Ovary (tissue), 9 donors: ENCODE data around the gene PARP9. TPM values are rescaled to one million over a fixed set of nuclear protein-coding genes. Genes with fewer than 3 reads are reported as not detected.

Source experiments
- DNase-seq, 5 donors: peaks; one replicate each; pipeline ENCODE4 v3.0.0-alpha.2; 2019 to 2020
- H3K27ac ChIP-seq, 2 donors: fragments of 200-600 bp; one replicate each; pipeline versions ENCODE4 v1.5.1 to v1.8.0; 2019 to 2022
- H3K27me3 ChIP-seq: fragments of 200-600 bp; one replicate; pipeline ENCODE4 v1.8.0; 2022
- H3K36me3 ChIP-seq: fragments of 200-600 bp; sonication (generic); one replicate; pipeline ENCODE4 v1.5.1; 2019
- H3K4me1 ChIP-seq: one replicate; pipeline ENCODE4 v1.8.1; 2013; ENCODE audit warnings: mild to moderate bottlenecking, moderate library complexity; ENCODE audit not compliant: insufficient read depth
- H3K4me3 ChIP-seq: fragments of 200-600 bp; sonication (generic); one replicate; pipeline ENCODE4 v1.5.1; 2017
- H3K9me3 ChIP-seq, 2 donors: fragments of 200-600 bp in 1 of 2; sonication (generic) in 1 of 2; one replicate each; pipeline versions ENCODE4 v1.5.1 to v1.8.1; 2013 to 2019; ENCODE audit warnings: mild to moderate bottlenecking in 1 of 2, moderate library complexity in 1 of 2
- EP300 ChIP-seq: sonication (generic); formaldehyde crosslinking; IDR thresholded peaks from one replicate; pipeline ENCODE4 v1.6.1; 2017; ENCODE audit warnings: antibody characterized with exemption
- POLR2A ChIP-seq: fragments of 450-650 bp; IDR thresholded peaks from one replicate; pipeline ENCODE4 v1.6.1; 2017; ENCODE audit warnings: antibody characterized with exemption, mild to moderate bottlenecking, moderate library complexity
- WGBS, 3 donors: extraction: QIAGEN DNeasy Blood & Tissue Kit in 1 of 3; methylation state at CpG; one replicate each; pipeline versions ENCODE4 v1.1.5 to v1.1.7; 2013 to 2017; 5-methylcytosine and 5-hydroxymethylcytosine counted together
- intact Hi-C, 4 donors: fragments of 100-400 bp; cut with DNase I; formaldehyde crosslinking; loops; one replicate each; pipeline versions ENCODE4 v1.11.0 to v1.15.1; 2022 to 2023
- polyA plus RNA-seq, 2 donors: library from polyadenylated mRNA; stranded (reverse); fragments of 200-250 nt in 1 of 2; fragments of 350-450 nt in 1 of 2; fragmentation: Illumina TruSeq in 1 of 2; extraction: RNeasy Lipid Tissue Mini Kit (QIAGEN cat#74804) in 1 of 2; gene quantifications; one replicate each; pipeline ENCODE4 v1.2.3, GENCODE V29; 2013 to 2014
- small RNA-seq: library from RNA; depleted of rRNA; stranded (forward); fragments of <200 nt; gene quantifications from one replicate; pipeline ENCODE3, GENCODE V24; 2016
- total RNA-seq, 7 donors: library from RNA; depleted of rRNA in 2 of 7; stranded (reverse); fragments of >200 nt in 2 of 7; fragmentation: NEBNext Ultra II Directional in 3 of 7; extraction: Animal tissue kit (Norgen Biotek cat#: 25700) in 3 of 7; gene quantifications; one replicate each; pipeline versions ENCODE4 v1.1.0 to v1.2.4, GENCODE V29; 2016 to 2023
- TF ChIP-seq, protein P1 (sequence below), 3 donors: fragments of 450-650 bp in 2 of 3; fragments of 200-600 bp in 1 of 3; IDR thresholded peaks; one replicate each; pipeline versions ENCODE4 v1.5.1 to v1.8.0; 2016 to 2022; ENCODE audit warnings: antibody characterized with exemption in 3 of 3, mild to moderate bottlenecking in 1 of 3
- donor health status: DM: no; HTN: no; CAD: no; lungs with moderate emphysema.
- donor health status: DM: no; HTN: no; CAD: no.
- donor health status: Bipolar disorder and iron deficiency.
- donor health status: DM: yes; HTN: yes; CAD: no.
- donor health status: DM: no; HTN: no; CAD: no.
- donor health status: DM: yes; HTN: yes; CAD: no.

Gene PARP9
- total and polyA plus RNA-seq, 9 donors = 14.4 to 46.2 (median 23.0) TPM

DNA sequence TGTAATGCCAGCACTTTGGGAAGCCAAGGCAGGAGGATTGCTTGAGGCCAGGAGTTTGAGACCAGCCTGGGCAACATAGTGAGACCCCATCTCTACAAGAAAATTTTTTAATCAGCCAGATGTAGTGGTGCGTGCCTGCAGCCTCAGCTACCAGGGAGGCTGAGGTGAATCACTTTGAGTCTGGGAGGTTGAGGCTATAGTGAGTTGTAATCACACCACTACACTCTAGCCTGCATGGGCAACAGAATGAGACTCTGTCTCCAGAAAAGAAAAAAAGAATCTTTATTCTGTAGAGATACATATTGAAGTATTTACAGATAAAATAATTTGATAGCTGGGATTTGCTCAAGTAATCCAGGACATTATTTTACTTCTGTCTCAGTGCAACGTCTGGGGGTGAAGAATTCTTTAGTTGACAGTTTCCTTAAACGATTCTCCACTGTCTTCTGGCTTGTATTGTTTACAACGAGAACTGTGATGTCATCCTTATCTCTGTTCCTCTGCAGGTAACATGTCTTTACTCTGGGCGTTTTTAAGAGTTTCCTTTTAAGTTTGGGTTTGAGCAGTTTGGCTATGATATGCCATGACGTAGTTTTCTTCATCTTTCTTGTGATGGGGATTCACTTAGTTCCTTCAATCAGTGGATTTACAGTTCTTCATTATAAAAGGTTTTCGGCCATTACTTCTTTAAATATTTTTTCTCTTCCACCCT, 75.7 kb downstream of the PARP9 start:
- intact Hi-C loops = no loop called here
- Histone ChIP-seq H3K27me3 (no peaks in the 10 kb centered on the region), H3K36me3 (no peaks in the 10 kb centered on the region), H3K9me3 (no peaks in the 10 kb centered on the region), H3K27ac (no peak overlapping the region), H3K4me1 (peaks cover 2% of the 10 kb centered on the region), H3K4me3 (no peak overlapping the region)
- no peak for DNase-seq
- TF ChIP-seq, protein P1, sequence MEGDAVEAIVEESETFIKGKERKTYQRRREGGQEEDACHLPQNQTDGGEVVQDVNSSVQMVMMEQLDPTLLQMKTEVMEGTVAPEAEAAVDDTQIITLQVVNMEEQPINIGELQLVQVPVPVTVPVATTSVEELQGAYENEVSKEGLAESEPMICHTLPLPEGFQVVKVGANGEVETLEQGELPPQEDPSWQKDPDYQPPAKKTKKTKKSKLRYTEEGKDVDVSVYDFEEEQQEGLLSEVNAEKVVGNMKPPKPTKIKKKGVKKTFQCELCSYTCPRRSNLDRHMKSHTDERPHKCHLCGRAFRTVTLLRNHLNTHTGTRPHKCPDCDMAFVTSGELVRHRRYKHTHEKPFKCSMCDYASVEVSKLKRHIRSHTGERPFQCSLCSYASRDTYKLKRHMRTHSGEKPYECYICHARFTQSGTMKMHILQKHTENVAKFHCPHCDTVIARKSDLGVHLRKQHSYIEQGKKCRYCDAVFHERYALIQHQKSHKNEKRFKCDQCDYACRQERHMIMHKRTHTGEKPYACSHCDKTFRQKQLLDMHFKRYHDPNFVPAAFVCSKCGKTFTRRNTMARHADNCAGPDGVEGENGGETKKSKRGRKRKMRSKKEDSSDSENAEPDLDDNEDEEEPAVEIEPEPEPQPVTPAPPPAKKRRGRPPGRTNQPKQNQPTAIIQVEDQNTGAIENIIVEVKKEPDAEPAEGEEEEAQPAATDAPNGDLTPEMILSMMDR (IDR thresholded peaks at IDR 0.05) = no peak
- TF ChIP-seq POLR2A (no peak), EP300 (no peak)
- WGBS, 3 donors = 84% methylated on average over 7 of the region's 7 CpGs

DNA sequence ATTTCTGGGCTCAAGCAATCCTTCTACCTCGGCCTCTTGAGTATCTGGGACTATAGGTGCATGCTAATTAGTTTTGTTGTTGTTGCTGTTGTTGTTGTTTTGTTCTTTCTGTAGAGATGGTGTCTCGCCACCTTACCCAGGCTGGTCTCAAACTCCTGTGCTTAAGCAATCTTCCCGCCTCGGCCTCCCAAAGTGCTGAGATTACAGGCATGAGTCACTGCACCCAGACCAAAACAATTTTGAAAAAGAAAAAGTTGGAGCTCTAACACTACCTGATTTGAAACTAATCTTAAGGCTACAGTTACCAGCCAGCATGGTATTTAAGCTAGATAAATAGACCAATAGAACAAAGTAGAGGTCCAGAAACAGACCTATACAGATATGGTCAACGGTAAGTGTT, 79.1 kb downstream of the PARP9 start:
- no peaks in the 10 kb centered on the region for H3K36me3 ChIP-seq
- peak in 3 of 5 donors; percentile 19 to 41 (median 23) for DNase-seq
- no peaks in the 10 kb centered on the region for H3K27me3 ChIP-seq
- no peak for TF ChIP-seq EP300
- TF ChIP-seq, protein P1 (IDR thresholded peaks at IDR 0.05) = no peak
- TF ChIP-seq POLR2A = no peak
- 44 to 62% (median 55%) methylated on average over 5 of the region's 5 CpGs for WGBS, 3 donors
- no peaks in the 10 kb centered on the region for H3K9me3 ChIP-seq
- no peak overlapping the region for H3K4me3 ChIP-seq
- intact Hi-C loops = no loop called here
- H3K4me1 ChIP-seq = peaks cover 5% of the 10 kb centered on the region
- no peak overlapping the region for H3K27ac ChIP-seq

GRCh38 chr3:122481390-122481789, 82.7 kb downstream of the PARP9 start:
- Histone ChIP-seq H3K9me3 (no peaks in the 10 kb centered on the region), H3K36me3 (no peaks in the 10 kb centered on the region), H3K4me3 (no peak overlapping the region), H3K27me3 (no peaks in the 10 kb centered on the region), H3K27ac (no peak overlapping the region), H3K4me1 (peaks cover 5% of the 10 kb centered on the region)
- TF ChIP-seq EP300 (no peak), POLR2A (no peak)
- TF ChIP-seq, protein P1 (IDR thresholded peaks at IDR 0.05) = no peak
- WGBS, 3 donors = 96 to 98% (median 98%) methylated on average over 3 of the region's 3 CpGs
- no peak for DNase-seq
- intact Hi-C loops = no loop called here

Small RNA genes lying within 50 kb of the gene (small RNA-seq; reads per million reads assigned to genes)
- not detected for gene AC096861.1

Other genes with a start within 250 kb of the PARP9 start
- gene CSTA, start 239.1 kb downstream of the PARP9 start, total RNA-seq = 10 to 100 TPM in 3 of 7 donors, 1 to 10 TPM in 4; 5.8 to 43.9 (median 9.9) TPM
- gene CSTA, start 239.1 kb downstream of the PARP9 start, polyA plus RNA-seq = 10 to 100 TPM; 37.9 to 38.5 TPM
- gene MIX23, start 181.1 kb downstream of the PARP9 start, total RNA-seq = 10 to 100 TPM in 6 of 7 donors, 1 to 10 TPM in 1; 8.0 to 26.7 (median 16.7) TPM
- gene MIX23, start 181.1 kb downstream of the PARP9 start, polyA plus RNA-seq = 10 to 100 TPM; 13.5 to 30.7 TPM
- gene FAM162A, start 180.1 kb downstream of the PARP9 start, total RNA-seq = 10 to 100 TPM; 29.8 to 71.1 (median 58.7) TPM
- gene FAM162A, start 180.1 kb downstream of the PARP9 start, polyA plus RNA-seq = 100 to 1,000 TPM in 1 of 2 donors, 10 to 100 TPM in 1; 91.3 to 117 TPM
- 1 to 10 TPM; 3.1 to 6.3 (median 5.7) TPM for gene WDR5B, start 148.2 kb downstream of the PARP9 start, total RNA-seq
- 1 to 10 TPM; 2.3 to 6.0 TPM for gene WDR5B, start 148.2 kb downstream of the PARP9 start, polyA plus RNA-seq
- gene KPNA1, start 49.4 kb downstream of the PARP9 start, total RNA-seq = 10 to 100 TPM; 17.3 to 68.3 (median 50.5) TPM
- 10 to 100 TPM; 10.7 to 61.8 TPM for gene KPNA1, start 49.4 kb downstream of the PARP9 start, polyA plus RNA-seq
- 10 to 100 TPM; 11.0 to 34.0 (median 30.7) TPM for gene DTX3L, start within 50 bp of the PARP9 start, total RNA-seq
- gene DTX3L, start within 50 bp of the PARP9 start, polyA plus RNA-seq = 10 to 100 TPM in 1 of 2 donors, 1 to 10 TPM in 1; 9.8 to 23.3 TPM
- gene PARP15, start 13.3 kb upstream of the PARP9 start, total RNA-seq = 1 to 10 TPM in 1 of 7 donors, under 1 TPM in 6; 0.33 to 1.8 (median 0.46) TPM
- gene PARP15, start 13.3 kb upstream of the PARP9 start, polyA plus RNA-seq = 1 to 10 TPM in 1 of 2 donors, under 1 TPM in 1; 0.24 to 2.0 TPM
- 10 to 100 TPM; 23.9 to 41.3 (median 27.8) TPM for gene PARP14, start 116.5 kb upstream of the PARP9 start, total RNA-seq
- 10 to 100 TPM in 1 of 2 donors, 1 to 10 TPM in 1; 9.3 to 23.2 TPM for gene PARP14, start 116.5 kb upstream of the PARP9 start, polyA plus RNA-seq
- gene HSPBAP1, start 229.5 kb upstream of the PARP9 start, total RNA-seq = 10 to 100 TPM in 3 of 7 donors, 1 to 10 TPM in 4; 5.8 to 12.8 (median 9.5) TPM
- 1 to 10 TPM; 5.3 to 9.3 TPM for gene HSPBAP1, start 229.5 kb upstream of the PARP9 start, polyA plus RNA-seq
- gene SLC49A4, start 230.8 kb upstream of the PARP9 start, total RNA-seq = 10 to 100 TPM in 3 of 7 donors, 1 to 10 TPM in 4; 7.0 to 17.8 (median 8.3) TPM
- gene SLC49A4, start 230.8 kb upstream of the PARP9 start, polyA plus RNA-seq = 10 to 100 TPM in 1 of 2 donors, 1 to 10 TPM in 1; 3.7 to 13.4 TPM